ENCODE measurements around the gene KIAA0753.

DNA sequence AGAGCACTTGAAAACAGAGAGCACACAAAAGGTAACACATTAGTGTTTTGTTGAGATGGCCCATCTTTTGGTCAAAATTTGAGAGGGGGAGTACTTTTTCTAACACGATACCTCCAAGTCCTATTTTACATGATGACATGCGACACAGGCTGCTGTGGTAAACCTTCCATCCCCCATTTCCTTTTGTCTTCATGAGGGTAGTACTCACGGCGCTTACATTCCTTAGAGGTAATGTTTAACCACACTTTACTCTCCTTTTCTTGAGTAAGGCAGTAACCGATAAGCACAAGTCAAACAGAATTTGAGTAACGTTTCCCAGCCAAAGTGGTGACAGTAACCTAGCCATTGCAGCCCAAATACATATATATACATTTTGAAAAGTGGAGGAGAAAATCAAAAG, 48.3 kb downstream of the KIAA0753 start:
- TF ChIP-seq, protein P1, sequence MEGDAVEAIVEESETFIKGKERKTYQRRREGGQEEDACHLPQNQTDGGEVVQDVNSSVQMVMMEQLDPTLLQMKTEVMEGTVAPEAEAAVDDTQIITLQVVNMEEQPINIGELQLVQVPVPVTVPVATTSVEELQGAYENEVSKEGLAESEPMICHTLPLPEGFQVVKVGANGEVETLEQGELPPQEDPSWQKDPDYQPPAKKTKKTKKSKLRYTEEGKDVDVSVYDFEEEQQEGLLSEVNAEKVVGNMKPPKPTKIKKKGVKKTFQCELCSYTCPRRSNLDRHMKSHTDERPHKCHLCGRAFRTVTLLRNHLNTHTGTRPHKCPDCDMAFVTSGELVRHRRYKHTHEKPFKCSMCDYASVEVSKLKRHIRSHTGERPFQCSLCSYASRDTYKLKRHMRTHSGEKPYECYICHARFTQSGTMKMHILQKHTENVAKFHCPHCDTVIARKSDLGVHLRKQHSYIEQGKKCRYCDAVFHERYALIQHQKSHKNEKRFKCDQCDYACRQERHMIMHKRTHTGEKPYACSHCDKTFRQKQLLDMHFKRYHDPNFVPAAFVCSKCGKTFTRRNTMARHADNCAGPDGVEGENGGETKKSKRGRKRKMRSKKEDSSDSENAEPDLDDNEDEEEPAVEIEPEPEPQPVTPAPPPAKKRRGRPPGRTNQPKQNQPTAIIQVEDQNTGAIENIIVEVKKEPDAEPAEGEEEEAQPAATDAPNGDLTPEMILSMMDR (IDR thresholded peaks at IDR 0.05): no peak
- no peak for TF ChIP-seq POLR2A (IDR thresholded peaks at IDR 0.05)
